ENCODE data around the gene GTF2A2.

Gene GTF2A2

GRCh38 chr15:59616379-59616778 lies 40.9 kb downstream of the GTF2A2 start:
- CTCF ChIA-PET = interaction anchor here (0.8 to 3.7 kb wide), 6 partner anchors 14 to 87 kb away, joined by 3 to 14 read pairs (median 4); no protein-coding TSS in a partner anchor
- no peak for TF ChIP-seq CTCF (IDR thresholded peaks at IDR 0.05; ENCODE audit: control extremely low read depth, extremely low read depth, low read depth, missing control alignments)
- POLR2A ChIA-PET = no interaction called here
- no peak for DNase-seq (ENCODE audit: extremely low spot score)

GRCh38 chr15:59615661-59616060 lies 41.7 kb downstream of the GTF2A2 start:
- POLR2A ChIA-PET = interaction anchor here (1.0 kb wide), 1 partner anchor 9 kb away, joined by 3 read pairs; no protein-coding TSS in a partner anchor
- CTCF ChIA-PET = interaction anchor here (1.1 to 3.7 kb wide), 4 partner anchors 14 to 86 kb away, joined by 3 to 14 read pairs (median 8); no protein-coding TSS in a partner anchor

GRCh38 chr15:59614153-59614552 lies 43.2 kb downstream of the GTF2A2 start:
- no peak for TF ChIP-seq CTCF (IDR thresholded peaks at IDR 0.05; ENCODE audit: control extremely low read depth, extremely low read depth, low read depth, missing control alignments)
- ChIA-PET CTCF (interaction anchor here (3.7 kb wide), 1 partner anchor 81 kb away, joined by 14 read pairs; no protein-coding TSS in a partner anchor), POLR2A (no interaction called here)
- no peak for DNase-seq (ENCODE audit: extremely low spot score)

More at GRCh38 chr15:59615661-59616060, 41.7 kb downstream of the GTF2A2 start:
- no peak for TF ChIP-seq CTCF (IDR thresholded peaks at IDR 0.05; ENCODE audit: control extremely low read depth, extremely low read depth, low read depth, missing control alignments)
- no peak for DNase-seq (ENCODE audit: extremely low spot score)

GRCh38 chr15:59611276-59612260 lies 45.7 kb downstream of the GTF2A2 start, which contains the start of gene GCNT3:
Gene GCNT3, plus strand, starts transcription at chr15:59611783. Its CDS starts 6,456 bp downstream, at chr15:59618239.
- POLR2A ChIA-PET = interaction anchor here (0.5 kb wide), 1 partner anchor 19 kb away, joined by 7 read pairs; no protein-coding TSS in a partner anchor

GRCh38 chr15:59609730-59610712 lies 47.3 kb downstream of the GTF2A2 start:
- POLR2A ChIA-PET = no interaction called here
- no peak for DNase-seq (ENCODE audit: extremely low spot score)

More at GRCh38 chr15:59611276-59612260, 45.7 kb downstream of the GTF2A2 start, which contains the start of gene GCNT3:
- TF ChIP-seq CTCF (IDR thresholded peaks at IDR 0.05; ENCODE audit: control extremely low read depth, extremely low read depth, low read depth, missing control alignments) = no peak
- peak; percentile 21 for DNase-seq (ENCODE audit: extremely low spot score)
- CTCF ChIA-PET = interaction anchor here (0.6 to 2.9 kb wide), 8 partner anchors 11 to 83 kb away, joined by 3 to 12 read pairs (median 5); no protein-coding TSS in a partner anchor

More at GRCh38 chr15:59609730-59610712, 47.3 kb downstream of the GTF2A2 start:
- CTCF ChIA-PET = interaction anchor here (2.4 kb wide), 1 partner anchor 77 kb away, joined by 8 read pairs; no protein-coding TSS in a partner anchor
- no peak for TF ChIP-seq CTCF (IDR thresholded peaks at IDR 0.05; ENCODE audit: control extremely low read depth, extremely low read depth, low read depth, missing control alignments)
